NCI-H2227 (cell line): ENCODE data around the gene ZNF407.

Source experiments
- DNase-seq: peaks from one replicate; lab custom pipeline; 2025; ENCODE audit not compliant: unreplicated experiment; lab: John Stamatoyannopoulos, UW

The ZNF407 gene

GRCh38 chr18:75063615-75064512 is 466.2 kb downstream of the ZNF407 start:
- no peak for DNase-seq

- DNase-seq = no peak
Measured at GRCh38 chr18:75064513-75064905, 466.8 kb downstream of the ZNF407 start.

GRCh38 chr18:75065251-75066000 is 467.8 kb downstream of the ZNF407 start:
- peak; percentile 52 for DNase-seq

- DNase-seq = peak; percentile 72
Measured at GRCh38 chr18:75066021-75066880, 468.6 kb downstream of the ZNF407 start.

GRCh38 chr18:75066936-75067335 is 469.3 kb downstream of the ZNF407 start:
- no peak for DNase-seq

- no peak for DNase-seq
Measured at GRCh38 chr18:75067996-75068645, 470.5 kb downstream of the ZNF407 start.

- no peak for DNase-seq
Measured at GRCh38 chr18:75068682-75069435, 471.2 kb downstream of the ZNF407 start.

- no peak for DNase-seq
Measured at GRCh38 chr18:75070235-75070624, 472.6 kb downstream of the ZNF407 start.

GRCh38 chr18:75070625-75071483 is 473.2 kb downstream of the ZNF407 start:
- no peak for DNase-seq

- DNase-seq = no peak
Measured at GRCh38 chr18:75071484-75071785, 473.8 kb downstream of the ZNF407 start.

GRCh38 chr18:75071866-75072671 is 474.4 kb downstream of the ZNF407 start:
- no peak for DNase-seq

- no peak for DNase-seq
Measured at GRCh38 chr18:75072672-75073371, 475.2 kb downstream of the ZNF407 start.

GRCh38 chr18:75073654-75074053 is 476.0 kb downstream of the ZNF407 start:
- DNase-seq = no peak

- no peak for DNase-seq
Measured at GRCh38 chr18:75074196-75075015, 476.7 kb downstream of the ZNF407 start.

- no peak for DNase-seq
Measured at GRCh38 chr18:75075016-75075305, 477.3 kb downstream of the ZNF407 start.

GRCh38 chr18:75075429-75075841 is 477.8 kb downstream of the ZNF407 start:
- DNase-seq = no peak

- no peak for DNase-seq
Measured at GRCh38 chr18:75076286-75076685, 478.6 kb downstream of the ZNF407 start.
